ENCODE results near the gene PALB2.

DNA sequence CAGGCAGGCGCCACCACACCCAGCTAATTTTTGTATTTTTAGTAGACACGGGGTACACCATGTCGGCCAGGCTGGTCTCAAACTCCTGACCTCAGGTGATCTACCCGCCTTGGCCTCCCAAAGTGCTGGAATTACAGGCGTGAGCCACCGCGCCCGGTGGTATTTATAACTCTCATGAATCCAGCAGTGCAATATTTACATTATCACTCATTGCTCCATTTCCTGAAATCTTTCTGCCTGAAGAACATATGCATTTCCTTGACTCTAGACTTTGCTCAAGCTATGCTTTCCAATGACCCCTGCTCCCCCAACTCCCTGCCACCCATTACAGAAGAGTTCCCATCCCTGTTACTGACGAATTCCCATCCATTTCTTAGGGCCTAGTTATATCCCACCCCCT, 25.3 kb downstream of the PALB2 start:
- TF ChIP-seq POLR2AphosphoS5 (IDR thresholded peaks at IDR 0.05; ENCODE audit: low read depth, low read length): no peak
- TF ChIP-seq, protein P1, sequence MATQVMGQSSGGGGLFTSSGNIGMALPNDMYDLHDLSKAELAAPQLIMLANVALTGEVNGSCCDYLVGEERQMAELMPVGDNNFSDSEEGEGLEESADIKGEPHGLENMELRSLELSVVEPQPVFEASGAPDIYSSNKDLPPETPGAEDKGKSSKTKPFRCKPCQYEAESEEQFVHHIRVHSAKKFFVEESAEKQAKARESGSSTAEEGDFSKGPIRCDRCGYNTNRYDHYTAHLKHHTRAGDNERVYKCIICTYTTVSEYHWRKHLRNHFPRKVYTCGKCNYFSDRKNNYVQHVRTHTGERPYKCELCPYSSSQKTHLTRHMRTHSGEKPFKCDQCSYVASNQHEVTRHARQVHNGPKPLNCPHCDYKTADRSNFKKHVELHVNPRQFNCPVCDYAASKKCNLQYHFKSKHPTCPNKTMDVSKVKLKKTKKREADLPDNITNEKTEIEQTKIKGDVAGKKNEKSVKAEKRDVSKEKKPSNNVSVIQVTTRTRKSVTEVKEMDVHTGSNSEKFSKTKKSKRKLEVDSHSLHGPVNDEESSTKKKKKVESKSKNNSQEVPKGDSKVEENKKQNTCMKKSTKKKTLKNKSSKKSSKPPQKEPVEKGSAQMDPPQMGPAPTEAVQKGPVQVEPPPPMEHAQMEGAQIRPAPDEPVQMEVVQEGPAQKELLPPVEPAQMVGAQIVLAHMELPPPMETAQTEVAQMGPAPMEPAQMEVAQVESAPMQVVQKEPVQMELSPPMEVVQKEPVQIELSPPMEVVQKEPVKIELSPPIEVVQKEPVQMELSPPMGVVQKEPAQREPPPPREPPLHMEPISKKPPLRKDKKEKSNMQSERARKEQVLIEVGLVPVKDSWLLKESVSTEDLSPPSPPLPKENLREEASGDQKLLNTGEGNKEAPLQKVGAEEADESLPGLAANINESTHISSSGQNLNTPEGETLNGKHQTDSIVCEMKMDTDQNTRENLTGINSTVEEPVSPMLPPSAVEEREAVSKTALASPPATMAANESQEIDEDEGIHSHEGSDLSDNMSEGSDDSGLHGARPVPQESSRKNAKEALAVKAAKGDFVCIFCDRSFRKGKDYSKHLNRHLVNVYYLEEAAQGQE (IDR thresholded peaks at IDR 0.05; ENCODE audit: insufficient read depth in 1 of 2, low read depth in 2 of 2, low read length in 2 of 2): no peak

Measured in PFSK-1 (cell line).